Hepatocyte (in vitro differentiated cells): ENCODE data around the gene OBSCN. TPM values are rescaled to one million over a fixed set of nuclear protein-coding genes. Genes with fewer than 3 reads are reported as not detected.
"Not testable (repeated sequence)": the region's sequence is repeated elsewhere in the genome, so short reads cannot be mapped to it uniquely, and the experiment has no call there.

Source experiments
- DNase-seq: peaks from one replicate; pipeline ENCODE4 v3.0.0-alpha.2; 2016; ENCODE audit warnings: low spot score
- H2AFZ ChIP-seq: fragments of 200-600 bp; sonication (generic); 2 replicates; pipeline ENCODE4 v1.6.0; 2016; ENCODE audit warnings: antibody characterized with exemption, mild to moderate bottlenecking
- H3K27ac ChIP-seq: fragments of 200-600 bp; sonication (generic); 2 replicates; pipeline ENCODE4 v1.5.1; 2016; ENCODE audit warnings: mild to moderate bottlenecking
- H3K27me3 ChIP-seq: fragments of 200-600 bp; sonication (generic); 2 replicates; pipeline ENCODE4 v1.6.1; 2016
- H3K36me3 ChIP-seq: fragments of 200-600 bp; sonication (generic); replicated peaks from 2 replicates; pipeline ENCODE4 v1.5.1; 2016; ENCODE audit warnings: low read depth; ENCODE audit not compliant: insufficient read depth
- H3K4me1 ChIP-seq: fragments of 200-600 bp; sonication (generic); 2 replicates; pipeline ENCODE4 v1.5.1; 2016; ENCODE audit warnings: mild to moderate bottlenecking, moderate library complexity; ENCODE audit not compliant: insufficient read depth
- H3K4me2 ChIP-seq: fragments of 200-600 bp; sonication (generic); 2 replicates; pipeline ENCODE4 v1.6.0; 2016
- H3K4me3 ChIP-seq: fragments of 200-600 bp; sonication (generic); 2 replicates; pipeline ENCODE4 v1.5.1; 2016; ENCODE audit warnings: mild to moderate bottlenecking
- H3K79me2 ChIP-seq: fragments of 200-600 bp; sonication (generic); 2 replicates; pipeline ENCODE4 v1.6.0; 2017; ENCODE audit warnings: mild to moderate bottlenecking
- H3K9me2 ChIP-seq: fragments of 200-600 bp; sonication (generic); replicated peaks from 2 replicates; pipeline ENCODE4 v1.6.0; 2017; ENCODE audit warnings: mild to moderate bottlenecking; ENCODE audit not compliant: insufficient read depth
- H3K9me3 ChIP-seq: fragments of 200-600 bp; sonication (generic); 2 replicates; pipeline ENCODE4 v1.5.1; 2016; ENCODE audit warnings: low read depth, mild to moderate bottlenecking
- H4K20me1 ChIP-seq: fragments of 200-600 bp; sonication (generic); 2 replicates; pipeline ENCODE4 v1.6.0; 2016; ENCODE audit warnings: mild to moderate bottlenecking; ENCODE audit not compliant: insufficient read depth, poor library complexity, severe bottlenecking
- EZH2 ChIP-seq: fragments of 200-600 bp; sonication (generic); IDR thresholded peaks from 2 replicates; pipeline ENCODE4 v1.6.1; 2016; ENCODE audit warnings: antibody characterized with exemption, mild to moderate bottlenecking, borderline replicate concordance
- EZH2phosphoT487 ChIP-seq: fragments of 200-600 bp; sonication (generic); IDR thresholded peaks from one replicate; pipeline ENCODE4 v1.6.1; 2018; ENCODE audit warnings: antibody characterized with exemption, mild to moderate bottlenecking, low read depth, moderate library complexity; ENCODE audit not compliant: unreplicated experiment, severe bottlenecking
- WGBS: methylation state at CpG from one replicate; pipeline ENCODE4 v1.1.6; 2016; ENCODE audit warnings: low lambda C conversion rate; ENCODE audit errors: missing lambda C conversion rate; 5-methylcytosine and 5-hydroxymethylcytosine counted together
- polyA plus RNA-seq: library from polyadenylated mRNA; unstranded; fragments of >200 nt; fragmentation: Nextera tagmentation; extraction: Ambion mirVana; gene quantifications from 2 replicates; pipeline ENCODE4 v1.2.1, GENCODE V29; 2016
- total RNA-seq: library from RNA; depleted of rRNA; stranded (reverse); fragments of >200 nt; gene quantifications from 2 replicates; pipeline ENCODE4 v1.2.3, GENCODE V29; 2014
- TF ChIP-seq, protein P1 (sequence below): fragments of 200-600 bp; sonication (generic); IDR thresholded peaks from 2 replicates; pipeline ENCODE4 v1.5.1; 2016; ENCODE audit warnings: antibody characterized with exemption, mild to moderate bottlenecking; ENCODE audit not compliant: poor library complexity

OBSCN gene
- total and polyA plus RNA-seq, 2 experiments from 2014 or later, result 15.0 to 22.4 TPM

DNA sequence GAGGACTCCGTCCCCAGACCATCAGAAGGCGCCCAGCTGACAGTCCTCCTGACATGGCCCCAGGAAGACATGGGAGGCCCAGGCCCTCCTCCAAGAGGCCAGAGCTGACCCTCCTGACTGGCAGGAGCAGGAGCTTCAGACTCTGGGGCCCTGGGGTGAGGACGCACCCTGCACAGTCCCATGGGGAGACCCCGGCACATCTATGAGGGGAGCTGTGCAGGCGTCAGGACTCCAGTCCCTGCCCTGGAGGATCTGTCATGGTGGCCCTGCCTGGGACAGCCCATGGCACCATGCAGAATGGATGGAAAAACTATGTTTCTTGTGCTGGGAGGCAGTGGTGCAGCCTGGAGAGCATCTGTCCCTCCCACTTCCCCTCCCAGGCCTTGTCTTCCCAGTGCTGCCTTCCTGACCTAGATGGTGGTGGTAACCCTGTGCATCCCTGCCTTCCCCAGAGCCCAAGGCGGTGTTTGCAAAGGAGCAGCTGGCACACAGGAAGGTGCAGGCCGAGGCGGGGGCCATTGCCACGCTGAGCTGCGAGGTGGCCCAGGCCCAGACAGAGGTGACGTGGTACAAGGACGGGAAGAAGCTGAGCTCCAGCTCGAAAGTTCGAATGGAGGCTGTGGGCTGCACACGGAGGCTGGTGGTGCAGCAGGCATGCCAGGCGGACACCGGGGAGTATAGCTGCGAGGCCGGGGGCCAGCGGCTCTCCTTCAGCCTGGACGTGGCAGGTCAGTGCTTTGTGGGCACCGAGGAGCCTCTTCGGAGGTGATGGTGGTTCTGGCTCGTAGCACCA is 41.9 kb downstream of the OBSCN start:
- Histone ChIP-seq H3K9me2 (no peaks in the 10 kb centered on the region), H4K20me1 (no peaks in the 10 kb centered on the region), H3K27me3 (no peaks in the 10 kb centered on the region), H3K79me2 (no peaks in the 10 kb centered on the region), H3K27ac (no peak overlapping the region), H2AFZ (no peak overlapping the region), H3K4me1 (no peaks in the 10 kb centered on the region), H3K4me3 (no peak overlapping the region), H3K36me3 (peaks cover 6% of the 10 kb centered on the region), H3K4me2 (no peak overlapping the region), H3K9me3 (peaks cover 7% of the 10 kb centered on the region)
- WGBS, result 98% methylated on average over 23 of the region's 24 CpGs
- no peak for TF ChIP-seq EZH2
- TF ChIP-seq EZH2phosphoT487, result no peak
- TF ChIP-seq, protein P1, sequence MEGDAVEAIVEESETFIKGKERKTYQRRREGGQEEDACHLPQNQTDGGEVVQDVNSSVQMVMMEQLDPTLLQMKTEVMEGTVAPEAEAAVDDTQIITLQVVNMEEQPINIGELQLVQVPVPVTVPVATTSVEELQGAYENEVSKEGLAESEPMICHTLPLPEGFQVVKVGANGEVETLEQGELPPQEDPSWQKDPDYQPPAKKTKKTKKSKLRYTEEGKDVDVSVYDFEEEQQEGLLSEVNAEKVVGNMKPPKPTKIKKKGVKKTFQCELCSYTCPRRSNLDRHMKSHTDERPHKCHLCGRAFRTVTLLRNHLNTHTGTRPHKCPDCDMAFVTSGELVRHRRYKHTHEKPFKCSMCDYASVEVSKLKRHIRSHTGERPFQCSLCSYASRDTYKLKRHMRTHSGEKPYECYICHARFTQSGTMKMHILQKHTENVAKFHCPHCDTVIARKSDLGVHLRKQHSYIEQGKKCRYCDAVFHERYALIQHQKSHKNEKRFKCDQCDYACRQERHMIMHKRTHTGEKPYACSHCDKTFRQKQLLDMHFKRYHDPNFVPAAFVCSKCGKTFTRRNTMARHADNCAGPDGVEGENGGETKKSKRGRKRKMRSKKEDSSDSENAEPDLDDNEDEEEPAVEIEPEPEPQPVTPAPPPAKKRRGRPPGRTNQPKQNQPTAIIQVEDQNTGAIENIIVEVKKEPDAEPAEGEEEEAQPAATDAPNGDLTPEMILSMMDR, result no peak
- no peak for DNase-seq

DNA sequence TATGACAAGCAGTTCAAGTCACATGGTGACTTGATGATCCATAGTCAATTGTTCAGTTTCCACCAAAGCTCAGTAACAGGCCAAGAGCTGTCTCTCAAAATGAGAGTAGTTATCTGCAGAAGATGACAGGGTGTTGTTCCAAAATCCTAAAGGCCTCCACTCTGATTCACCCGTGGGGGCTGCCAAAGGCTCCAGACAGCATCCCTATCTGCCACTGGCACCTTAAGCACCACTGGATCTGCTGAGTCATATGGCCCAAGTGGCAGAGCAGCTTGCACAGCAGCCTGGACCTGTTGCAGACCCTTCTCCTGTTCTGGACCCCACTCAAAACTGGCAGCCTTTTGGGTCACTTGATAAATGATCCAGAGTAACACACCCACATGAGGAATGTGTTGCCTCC is 44.6 kb downstream of the OBSCN start:
- DNase-seq, H3K27ac ChIP-seq, H2AFZ ChIP-seq, H3K79me2 ChIP-seq, H4K20me1 ChIP-seq, H3K4me2 ChIP-seq, H3K27me3 ChIP-seq, H3K36me3 ChIP-seq, H3K4me3 ChIP-seq, H3K9me3 ChIP-seq, H3K4me1 ChIP-seq, H3K9me2 ChIP-seq: not testable (repeated sequence)
- WGBS, result 90% methylated on average over 1 of the region's 1 CpG

DNA sequence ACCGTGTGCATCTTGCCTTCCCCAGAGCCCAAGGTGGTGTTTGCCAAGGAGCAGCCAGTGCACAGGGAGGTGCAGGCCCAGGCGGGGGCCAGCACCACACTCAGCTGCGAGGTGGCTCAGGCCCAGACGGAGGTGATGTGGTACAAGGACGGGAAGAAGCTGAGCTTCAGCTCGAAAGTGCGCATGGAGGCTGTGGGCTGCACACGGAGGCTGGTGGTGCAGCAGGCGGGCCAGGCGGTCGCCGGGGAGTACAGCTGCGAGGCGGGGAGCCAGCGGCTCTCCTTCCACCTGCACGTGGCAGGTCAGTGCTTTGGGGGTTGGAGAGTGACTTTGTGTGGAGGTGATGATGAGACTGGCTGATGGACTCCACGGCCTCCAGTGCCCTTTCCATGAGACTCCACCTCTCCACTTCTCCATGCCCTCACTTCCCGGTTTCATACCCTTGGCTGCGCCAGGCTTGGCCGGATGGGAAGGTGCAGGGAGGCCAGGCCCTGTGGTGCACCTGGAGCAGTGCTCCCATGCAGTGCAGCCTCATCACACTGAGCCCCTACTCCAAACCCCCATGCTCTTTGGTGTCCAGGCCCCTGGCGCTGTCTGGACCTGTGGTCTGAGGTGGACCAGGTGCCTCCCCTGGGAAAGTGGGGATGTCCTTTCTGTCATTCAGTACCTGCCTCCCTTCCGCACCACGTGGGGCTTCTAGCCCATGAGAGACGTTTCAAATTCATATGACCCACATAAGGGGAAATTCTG is 49.0 kb downstream of the OBSCN start:
- Histone ChIP-seq H3K9me2 (no peaks in the 10 kb centered on the region), H3K9me3 (peaks cover 7% of the 10 kb centered on the region), H3K27me3 (no peaks in the 10 kb centered on the region), H3K36me3 (no peaks in the 10 kb centered on the region), H3K4me3 (no peak overlapping the region), H3K79me2 (no peaks in the 10 kb centered on the region), H3K4me2 (no peak overlapping the region), H3K27ac (no peak overlapping the region), H3K4me1 (no peaks in the 10 kb centered on the region), H2AFZ (no peak overlapping the region), H4K20me1 (no peaks in the 10 kb centered on the region)
- WGBS, result 98% methylated on average over 23 of the region's 24 CpGs
- DNase-seq, result no peak
- TF ChIP-seq, protein P1, result no peak
- TF ChIP-seq EZH2 (no peak), EZH2phosphoT487 (no peak)

DNA sequence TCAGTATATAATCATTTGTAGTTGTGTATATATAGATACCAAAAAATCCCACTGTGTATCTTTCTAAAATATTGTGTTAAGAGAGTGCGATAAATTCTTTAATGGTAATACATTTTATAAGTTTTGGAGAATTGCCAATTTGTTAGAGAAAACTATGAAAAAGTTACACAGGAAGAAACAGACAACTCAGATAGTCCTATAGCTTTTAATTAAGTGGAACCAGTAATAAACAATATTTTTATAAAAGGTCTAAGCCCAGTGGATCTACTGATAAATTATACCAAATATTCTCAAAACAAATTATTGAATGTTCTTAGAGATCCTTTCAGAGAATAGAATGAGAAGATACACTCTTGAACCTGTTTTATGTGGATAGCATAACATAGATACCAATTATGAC is 50.6 kb downstream of the OBSCN start:
- no peak for DNase-seq
- Histone ChIP-seq H4K20me1 (no peaks in the 10 kb centered on the region), H3K79me2 (no peaks in the 10 kb centered on the region), H3K27ac (no peak overlapping the region), H3K27me3 (no peaks in the 10 kb centered on the region), H3K9me3 (peaks cover 12% of the 10 kb centered on the region), H2AFZ (no peak overlapping the region), H3K4me1 (no peaks in the 10 kb centered on the region), H3K9me2 (no peaks in the 10 kb centered on the region), H3K36me3 (no peaks in the 10 kb centered on the region), H3K4me3 (no peak overlapping the region), H3K4me2 (no peak overlapping the region)
- 96% methylated on average over 1 of the region's 1 CpG for WGBS
- TF ChIP-seq, protein P1, result no peak
- TF ChIP-seq EZH2phosphoT487 (no peak), EZH2 (no peak)
